COR-L47 (cell line): Measurements from ENCODE around the gene EXPH5.
A peak's percentile ranks its signal among the peaks of the same experiment; 100 is the strongest.
"Not testable (repeated sequence)": the region's sequence is repeated elsewhere in the genome, so short reads cannot be mapped to it uniquely, and the experiment has no call there.

Source experiments
- DNase-seq: peaks from one replicate; lab custom pipeline; 2025; lab: John Stamatoyannopoulos, UW

Gene EXPH5, protein sequence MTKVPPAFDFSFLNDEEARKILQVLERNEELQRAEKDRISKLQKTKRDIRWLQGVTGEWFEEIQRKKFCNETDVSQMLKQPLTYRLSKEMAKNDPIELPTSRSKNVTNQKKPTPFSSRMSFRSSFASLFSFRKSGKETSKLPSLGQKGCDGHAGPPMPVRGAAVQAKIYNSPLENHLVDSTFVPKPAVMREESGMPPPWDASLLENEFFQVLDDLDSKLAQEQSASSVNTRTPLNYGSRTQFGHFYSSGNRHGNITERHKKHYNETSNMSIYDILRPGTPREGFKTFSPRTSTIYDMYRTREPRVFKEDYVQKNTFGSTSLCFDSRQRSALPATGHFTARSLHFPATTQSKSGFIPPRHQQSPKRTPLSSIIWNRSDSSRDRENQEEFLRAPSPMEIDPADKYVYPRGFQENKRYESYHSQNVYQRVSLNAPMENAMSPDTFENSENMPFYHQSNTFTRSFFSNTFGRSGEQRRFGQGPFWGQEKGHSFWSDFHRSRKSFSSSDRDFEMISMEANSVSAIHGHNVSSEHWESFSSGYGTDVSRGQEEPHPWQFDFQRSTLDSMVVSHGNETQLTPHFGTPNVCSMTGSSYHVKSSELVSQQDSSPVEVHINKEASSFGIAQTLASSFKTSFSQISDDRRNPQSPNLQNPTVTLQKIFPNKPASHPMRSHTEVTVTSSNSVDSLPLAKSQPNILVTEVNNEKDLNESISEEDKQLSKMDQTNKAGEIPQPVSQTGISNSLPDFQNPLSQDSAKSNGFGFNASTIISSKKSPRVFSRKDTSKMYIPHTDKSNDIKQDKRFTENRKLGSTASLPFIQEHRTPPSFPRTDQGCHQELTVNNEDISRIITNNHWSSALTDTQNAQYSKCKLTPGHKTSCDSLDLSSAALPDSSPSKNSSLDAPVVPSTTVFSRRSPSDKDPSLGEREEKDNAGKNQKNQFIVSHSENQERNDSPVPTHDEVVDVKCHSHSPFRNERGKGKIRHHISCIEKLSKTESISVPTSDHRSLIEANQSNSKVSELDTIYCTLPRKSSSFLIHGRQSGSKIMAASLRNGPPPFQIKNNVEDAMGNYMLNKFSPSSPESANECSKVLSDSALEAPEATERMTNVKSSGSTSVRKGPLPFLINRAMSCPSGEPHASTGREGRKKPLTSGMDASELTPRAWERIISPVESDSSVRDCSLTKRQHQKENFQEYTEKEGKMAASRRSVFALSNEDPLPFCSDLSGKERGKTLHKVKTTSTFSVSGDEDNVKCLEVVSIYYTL (N-terminal part only)

DNA sequence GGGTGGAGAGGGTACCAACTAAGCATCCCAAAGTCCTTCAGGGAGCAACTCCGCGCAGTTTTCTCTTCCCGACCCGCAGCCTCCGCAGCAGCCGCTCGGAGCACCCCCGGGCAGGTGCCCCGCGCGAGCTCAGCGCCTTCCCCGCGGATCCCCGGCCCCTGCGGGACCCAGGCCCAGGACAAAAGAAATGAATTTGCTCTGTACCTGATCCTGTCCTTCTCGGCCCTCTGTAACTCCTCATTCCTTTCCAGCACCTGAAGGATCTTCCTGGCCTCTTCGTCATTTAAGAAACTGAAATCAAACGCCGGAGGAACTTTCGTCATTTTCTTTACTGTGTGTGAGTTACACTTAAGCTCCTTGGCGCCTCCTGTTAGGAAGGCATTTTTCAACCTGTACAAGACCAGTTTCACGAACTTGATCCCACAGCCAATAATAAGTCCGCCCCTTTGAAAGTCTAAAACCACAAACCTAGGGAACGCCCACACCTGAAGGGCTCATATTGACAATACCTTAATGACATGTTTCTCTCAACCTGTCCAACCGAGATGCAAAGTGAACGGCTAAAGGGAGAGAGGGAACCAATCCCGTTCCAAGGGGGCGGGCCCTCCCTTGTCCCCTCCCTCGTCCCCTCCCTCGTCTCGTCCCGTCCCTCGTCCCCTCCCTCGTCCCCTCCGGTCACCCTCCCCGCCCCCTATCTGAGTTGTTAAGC lies at the start of gene EXPH5:
EXPH5 (minus strand) TSS at position 555 of the 709 bp plus-strand sequence; CDS start at position 323, 232 bp downstream.
- peak; percentile 92 for DNase-seq

- not testable (repeated sequence) for DNase-seq
Measured at GRCh38 chr11:108641752-108642151, 48.2 kb upstream of the EXPH5 start.

DNA sequence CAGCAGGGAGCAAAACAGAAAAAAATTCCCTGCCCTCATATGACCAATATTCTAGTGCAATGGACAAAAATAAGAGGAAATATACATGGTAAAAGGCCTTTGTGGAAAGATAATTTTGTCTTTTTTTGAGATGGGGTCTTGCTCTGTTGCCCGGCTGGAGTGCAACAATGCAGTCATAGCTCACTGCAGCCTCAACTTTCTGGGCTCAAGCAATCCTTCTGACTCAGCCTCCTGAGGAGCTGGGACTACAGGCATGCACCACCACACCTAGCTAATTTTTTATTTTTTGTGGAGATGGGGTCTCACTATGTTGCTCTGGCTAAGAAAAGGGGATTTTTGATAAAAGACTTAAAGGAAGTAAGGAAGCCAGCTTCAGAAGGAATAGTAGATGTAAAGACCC lies 45.6 kb upstream of the EXPH5 start:
- no peak for DNase-seq

- DNase-seq, result no peak
Measured at GRCh38 chr11:108636222-108636621, 42.7 kb upstream of the EXPH5 start.

GRCh38 chr11:108635106-108635505 lies 41.5 kb upstream of the EXPH5 start:
- DNase-seq, result no peak

DNA sequence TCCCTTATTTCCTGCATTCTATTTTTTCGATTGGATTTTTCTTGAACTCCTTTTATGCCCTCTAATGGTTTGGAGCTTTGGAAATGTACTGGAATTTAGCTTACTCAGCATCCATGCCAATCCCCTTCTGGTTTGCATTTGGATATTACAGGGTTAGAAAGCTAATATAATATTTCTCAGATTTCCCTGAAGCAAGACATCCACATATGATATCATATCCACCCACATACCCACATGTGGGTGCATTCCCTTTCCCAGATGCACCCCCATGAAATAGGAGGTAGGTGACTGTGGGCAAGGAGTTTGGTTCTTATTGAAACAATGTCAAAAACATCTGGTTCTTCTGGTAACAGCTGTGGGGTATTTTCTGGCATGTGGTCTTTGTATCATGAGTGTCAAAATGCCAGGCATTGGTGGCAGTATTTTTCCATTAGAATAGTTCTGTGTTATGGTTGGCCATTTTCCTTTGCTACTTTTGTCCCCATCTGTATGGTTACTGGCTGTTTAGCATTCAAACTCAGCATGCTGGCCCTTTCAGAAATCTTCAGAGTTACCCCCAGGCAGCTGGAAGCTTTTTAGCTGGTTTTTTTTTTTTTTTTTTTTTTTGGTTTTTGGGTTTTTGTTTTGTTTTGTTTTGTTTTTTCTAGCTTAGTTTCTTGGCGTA lies 38.6 kb upstream of the EXPH5 start:
- no peak for DNase-seq

DNA sequence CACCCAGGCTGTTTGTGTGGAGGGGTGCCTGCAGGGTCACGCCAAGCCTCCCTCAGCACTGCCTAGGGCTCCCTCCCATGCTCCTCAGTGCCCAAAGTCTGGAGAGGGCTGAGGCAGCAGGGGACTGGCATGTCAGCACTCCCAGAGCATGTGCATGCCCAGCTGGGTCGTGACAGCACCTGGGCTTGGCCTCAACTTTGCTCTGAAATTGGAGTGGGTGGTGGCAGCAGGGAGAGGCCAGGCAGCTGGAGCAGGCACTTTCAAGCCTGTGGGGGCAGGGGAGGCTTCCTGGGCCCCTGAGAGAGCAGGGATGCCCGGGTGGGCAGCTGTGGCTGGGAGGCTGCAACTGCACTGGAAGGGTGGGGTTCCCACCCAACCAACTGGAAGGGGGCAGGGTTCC lies 35.7 kb upstream of the EXPH5 start:
- DNase-seq, result no peak

DNA sequence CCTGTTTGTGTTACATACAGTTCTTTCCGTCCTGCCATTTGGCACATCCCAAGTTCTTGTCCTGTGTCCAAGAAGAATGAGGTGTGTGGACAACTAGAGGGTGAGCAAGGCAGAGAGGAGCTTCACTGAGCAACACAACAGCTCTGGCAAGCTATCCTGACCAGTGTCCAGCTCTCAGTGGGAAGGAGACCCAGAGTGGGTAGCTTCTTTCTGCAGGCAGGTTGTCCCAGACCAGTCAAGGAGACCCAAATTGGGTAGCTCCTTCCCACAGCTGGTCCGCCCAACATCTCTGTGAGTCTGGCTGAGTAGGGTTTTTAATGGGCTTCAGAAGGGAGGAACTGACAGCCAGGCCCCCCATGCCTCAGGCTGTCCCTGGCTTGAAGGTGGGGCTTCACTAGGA lies 35.2 kb upstream of the EXPH5 start:
- DNase-seq, result no peak

DNA sequence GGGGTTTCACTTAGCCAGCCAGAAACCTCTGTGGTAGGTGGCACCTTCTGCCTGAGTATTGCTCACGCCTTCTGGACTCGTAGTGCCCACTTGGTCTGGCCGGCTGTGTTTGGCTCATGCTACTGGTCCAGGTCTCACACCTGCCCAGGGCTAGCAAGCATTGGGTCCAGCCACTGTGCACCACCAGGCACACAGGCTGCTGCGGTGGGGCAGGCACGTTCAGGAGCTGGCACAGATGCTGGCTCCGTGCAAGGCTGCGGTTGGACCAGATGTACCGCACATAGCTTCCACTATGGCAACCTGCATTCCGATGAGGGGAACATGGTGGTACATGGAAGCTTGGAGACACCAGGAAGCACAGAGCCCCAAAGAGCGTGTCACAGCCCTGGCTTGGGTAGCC lies 34.8 kb upstream of the EXPH5 start:
- DNase-seq, result no peak

DNA sequence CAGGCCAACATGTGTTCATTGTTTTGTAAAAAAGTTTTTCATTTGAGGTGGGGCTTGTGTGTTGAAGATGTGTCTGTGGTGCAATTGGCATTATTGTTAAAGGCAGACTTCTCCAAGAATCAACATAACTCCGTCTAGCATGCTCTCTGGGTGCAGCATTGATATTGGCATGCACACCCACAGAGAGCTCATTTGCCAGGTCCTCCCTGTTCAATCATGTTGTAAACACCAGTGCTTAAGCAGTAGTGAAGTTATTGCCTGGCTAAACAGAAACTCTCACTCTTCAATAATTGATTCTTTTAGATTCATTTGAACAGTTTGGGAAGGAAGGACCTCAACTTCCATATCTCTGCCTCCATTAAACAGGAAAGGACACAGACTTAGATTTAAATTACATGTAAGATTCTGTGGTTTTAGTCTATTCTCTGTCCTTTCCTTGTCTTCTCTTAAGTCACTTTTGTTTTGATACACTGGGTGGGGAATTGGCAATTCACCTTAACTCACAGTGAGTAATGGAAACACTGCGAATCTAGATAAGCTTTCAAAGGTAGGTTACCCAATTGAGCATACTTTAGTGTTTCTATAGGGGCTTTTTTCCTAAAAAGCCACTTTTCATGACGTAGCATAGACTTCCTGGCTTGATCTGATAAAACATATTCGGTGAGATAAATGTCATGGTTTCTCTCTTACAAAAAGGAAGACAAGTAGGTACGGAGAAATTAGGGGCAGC lies 30.8 kb upstream of the EXPH5 start:
- no peak for DNase-seq

- DNase-seq, result no peak
Measured at GRCh38 chr11:108622341-108622740, 28.8 kb upstream of the EXPH5 start.

GRCh38 chr11:108620958-108621772 lies 27.6 kb upstream of the EXPH5 start:
- DNase-seq, result no peak

GRCh38 chr11:108618529-108618928 lies 25.0 kb upstream of the EXPH5 start:
- no peak for DNase-seq

- DNase-seq, result no peak
Measured at GRCh38 chr11:108617055-108617454, 23.5 kb upstream of the EXPH5 start.

- DNase-seq, result no peak
Measured at GRCh38 chr11:108616549-108616948, 23.0 kb upstream of the EXPH5 start.

DNA sequence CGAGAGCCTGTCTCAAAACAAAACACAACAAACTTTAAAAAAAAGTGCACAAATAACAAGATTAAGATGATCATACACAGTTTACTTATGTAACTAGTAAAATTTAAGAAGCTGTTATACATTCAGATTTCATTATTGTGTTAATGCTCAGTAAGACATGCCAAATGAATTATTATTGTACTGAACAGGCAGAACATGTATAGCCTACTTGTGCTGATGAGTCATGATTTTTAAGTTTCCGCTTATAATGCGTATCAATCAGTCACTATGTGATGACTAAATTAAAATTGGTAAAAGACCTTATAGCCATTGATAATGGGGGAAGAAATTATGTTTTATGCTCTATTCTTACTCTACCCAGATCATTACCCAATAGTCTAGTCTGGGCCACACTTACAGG lies 20.5 kb upstream of the EXPH5 start:
- DNase-seq, result no peak

- no peak for DNase-seq
Measured at GRCh38 chr11:108609682-108610081, 16.1 kb upstream of the EXPH5 start.

GRCh38 chr11:108608548-108608947 lies 15.0 kb upstream of the EXPH5 start:
- DNase-seq, result no peak

DNA sequence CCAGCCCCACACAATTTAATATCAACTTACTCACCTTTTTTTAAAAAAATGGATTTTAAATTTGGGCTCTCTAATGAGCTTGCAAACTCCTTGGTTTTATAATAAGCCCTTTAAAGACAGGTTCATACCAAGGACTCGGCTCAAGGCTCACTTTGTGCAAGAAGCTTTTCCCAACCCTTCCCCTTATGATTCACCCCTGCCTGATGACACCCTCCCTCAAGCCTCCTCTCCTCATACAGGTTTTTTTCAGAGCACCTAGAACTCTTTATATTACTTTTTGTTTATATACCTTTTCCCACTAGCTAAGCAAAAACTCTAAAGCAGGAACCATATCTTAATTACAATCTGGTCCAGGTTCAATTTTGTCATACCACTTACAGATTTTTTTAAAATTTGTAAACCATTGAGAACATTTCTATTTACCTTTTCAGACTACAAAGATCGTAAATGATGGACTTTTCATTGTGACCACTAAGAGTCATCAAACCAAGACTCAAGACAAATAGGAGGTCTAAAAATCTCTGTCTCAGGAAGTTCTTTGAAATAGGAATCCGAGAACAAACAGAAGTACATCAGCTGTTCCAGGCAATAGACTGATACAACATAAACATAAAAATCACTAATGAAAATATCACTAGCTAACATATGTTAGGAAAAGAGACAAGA lies 13.1 kb upstream of the EXPH5 start:
- no peak for DNase-seq
